ENCODE measurements around the gene SESN1. TPM values are rescaled to one million over a fixed set of nuclear protein-coding genes. Genes with fewer than 3 reads are reported as not detected.

The SESN1 gene
- total and polyA plus RNA-seq, 9 of the 15 experiments (the other 6 are each of a cell fraction or from before 2014, with no cell fraction given), result 3.1 to 13.0 (median 7.4) TPM

- Histone ChIP-seq H3K4me3 (peak within 1 kb of the TSS; percentile 84), H2AFZ (ENCODE audit: low read depth, low read length) (peak within 1 kb of the TSS; percentile 99), H3K27ac (ENCODE audit: extremely low read depth, low read depth, low read length) (peak within 1 kb of the TSS; percentile 94), H3K9me3 (replicated peaks; ENCODE audit: control insufficient read depth, insufficient read depth, low read depth, low read length) (no peaks in the 10 kb centered on the region; the same call in 1 of the 2 replicates), H3K4me2 (ENCODE audit: insufficient read depth, low read length) (peak within 1 kb of the TSS; percentile 98), H3K27me3 (ENCODE audit: control insufficient read depth in 2 of 2, insufficient read depth in 2 of 2, low read length in 2 of 2) (no peaks in the 10 kb centered on the region), H3K9me1 (ENCODE audit: control insufficient read depth, insufficient read depth, low read length) (no peaks in the 10 kb centered on the region), H4K20me1 (replicated peaks; ENCODE audit: control insufficient read depth, insufficient read depth, low read length) (peaks cover 5% of the 10 kb centered on the region; the same call in 1 of the 2 replicates), H3K36me3 (ENCODE audit: control insufficient read depth, insufficient read depth, low read length) (peaks cover 19% of the 10 kb centered on the region), H3K4me1 (replicated peaks in 1 of 2; ENCODE audit: control insufficient read depth in 2 of 2, insufficient read depth in 2 of 2, low read length in 2 of 2) (peaks cover 0 to 10% of the 10 kb centered on the region in 2 experiments; a peak in 2 of 5 replicates), H3K79me2 (ENCODE audit: control insufficient read depth, insufficient read depth, low read length) (peaks cover 86% of the 10 kb centered on the region), H3K9ac (ENCODE audit: insufficient read depth in 1 of 2, low read depth in 2 of 2, low read length in 2 of 2) (peak within 1 kb of the TSS; percentile 94 to 96)
- ChIA-PET CTCF (ENCODE audit: low intra/inter-chr PET ratio) (no interaction called here), POLR2A (interaction anchor here (0.6 to 2.2 kb wide), 15 partner anchors 10 to 1024 kb away, joined by 3 to 12 read pairs (median 3); partner anchors contain the start of gene CD164)
- ATAC-seq (peak; percentile 85), FAIRE-seq (peak; percentile 92), DNase-seq (ENCODE audit: extremely low read depth in 1 of 4, low spot score in 3 of 4) (peak; percentile 73 to 98 (median 78))
- intact Hi-C loops (cut with micrococcal nuclease), result loop anchor here (2.0 to 5.0 kb wide), 4 partner anchors 87 to 288 kb away; partner anchors contain the start of gene CD164
- WGBS (ENCODE audit: insufficient coverage, low coverage, missing lambda C conversion rate), result under 1% methylated on average over 43 of the region's 49 CpGs
- no TSS peak for BruUV-seq (replicated peaks)
- in situ Hi-C loops (cut with MboI), result no loop called here
- TF ChIP-seq HDAC1 (IDR thresholded peaks at IDR 0.05) (peak in 1 of 2 experiments; percentile 54; a peak in 2 of 4 replicates), BRF1 (IDR thresholded peaks at IDR 0.05; ENCODE audit: borderline replicate concordance, extremely low read depth, insufficient read length) (no peak), PHF21A (IDR thresholded peaks at IDR 0.05; ENCODE audit: borderline replicate concordance, low read depth) (0 out of 2 replicates have a peak, but pooled peaks have one; percentile 24), GATAD2A (IDR thresholded peaks at IDR 0.05) (peak; percentile 89; the same call in 1 of the 2 replicates), TOE1 (IDR thresholded peaks at IDR 0.05; ENCODE audit: borderline replicate concordance) (0 out of 2 replicates have a peak, but pooled peaks have one; percentile 50), TOE1 (CRISPR knock-in tag; IDR thresholded peaks at IDR 0.05; ENCODE audit: borderline replicate concordance, low read depth) (0 out of 2 replicates have a peak, but pooled peaks have one; percentile 83), RBM17 (IDR thresholded peaks at IDR 0.05; ENCODE audit: borderline replicate concordance, low read depth, low read length) (no peak), THRB (CRISPR knock-in tag; conservative IDR thresholded peaks at IDR 0.05) (peak; percentile 56; the same call in 1 of the 2 replicates), ATF1 (CRISPR knock-in tag; IDR thresholded peaks at IDR 0.05) (peak; percentile 86; the same call in 1 of the 2 replicates), ATF1 (tag; IDR thresholded peaks at IDR 0.05) (peak; percentile 99), ZNF274 (IDR thresholded peaks at IDR 0.05; ENCODE audit: borderline replicate concordance, low read depth, low read length) (no peak), GABPA (tag; conservative IDR thresholded peaks at IDR 0.05; ENCODE audit: low read depth) (peak; percentile 89), MAFK (IDR thresholded peaks at IDR 0.05; ENCODE audit: low read length) (peak; percentile 34), C11orf30 (IDR thresholded peaks at IDR 0.05; ENCODE audit: low read depth) (peak; percentile 89), PHB2 (IDR thresholded peaks at IDR 0.05; ENCODE audit: low read depth) (no peak), DDX20 (tag; IDR thresholded peaks at IDR 0.05; ENCODE audit: low read depth) (0 out of 2 replicates have a peak, but pooled peaks have one; percentile 24), PML (IDR thresholded peaks at IDR 0.05; ENCODE audit: low read length) (peak; percentile 52; the same call in 1 of the 2 replicates), XRCC5 (IDR thresholded peaks at IDR 0.05; ENCODE audit: low read depth, low read length) (0 out of 2 replicates have a peak, but pooled peaks have one; percentile 51), SRF (CRISPR knock-in tag; IDR thresholded peaks at IDR 0.05) (peak in 1 of 2 experiments; percentile 63; a peak in 2 of 4 replicates), NR4A1 (CRISPR knock-in tag; IDR thresholded peaks at IDR 0.05) (peak; percentile 5; the same call in 1 of the 2 replicates), NR4A1 (tag; IDR thresholded peaks at IDR 0.05) (0 out of 2 replicates have a peak, but pooled peaks have one; percentile 35), LCOR (CRISPR knock-in tag; IDR thresholded peaks at IDR 0.05) (0 out of 2 replicates have a peak, but pooled peaks have one; percentile 11)
Measured at GRCh38 chr6:109095036-109095834, 589 bp upstream of the SESN1 start, which contains the start of gene CEP57L1. Gene CEP57L1, plus strand, starts transcription at chr6:109095507. Its CDS starts 49,715 bp downstream, at chr6:109145222.
